ENCODE data around the gene TMEM107. TPM values are rescaled to one million over a fixed set of nuclear protein-coding genes. Genes with fewer than 3 reads are reported as not detected.

The TMEM107 gene
- total and polyA plus RNA-seq, 10 of the 15 experiments (the other 5 are each of a cell fraction or from before 2014, with no cell fraction given): 7.9 to 38.7 (median 22.9) TPM

DNA sequence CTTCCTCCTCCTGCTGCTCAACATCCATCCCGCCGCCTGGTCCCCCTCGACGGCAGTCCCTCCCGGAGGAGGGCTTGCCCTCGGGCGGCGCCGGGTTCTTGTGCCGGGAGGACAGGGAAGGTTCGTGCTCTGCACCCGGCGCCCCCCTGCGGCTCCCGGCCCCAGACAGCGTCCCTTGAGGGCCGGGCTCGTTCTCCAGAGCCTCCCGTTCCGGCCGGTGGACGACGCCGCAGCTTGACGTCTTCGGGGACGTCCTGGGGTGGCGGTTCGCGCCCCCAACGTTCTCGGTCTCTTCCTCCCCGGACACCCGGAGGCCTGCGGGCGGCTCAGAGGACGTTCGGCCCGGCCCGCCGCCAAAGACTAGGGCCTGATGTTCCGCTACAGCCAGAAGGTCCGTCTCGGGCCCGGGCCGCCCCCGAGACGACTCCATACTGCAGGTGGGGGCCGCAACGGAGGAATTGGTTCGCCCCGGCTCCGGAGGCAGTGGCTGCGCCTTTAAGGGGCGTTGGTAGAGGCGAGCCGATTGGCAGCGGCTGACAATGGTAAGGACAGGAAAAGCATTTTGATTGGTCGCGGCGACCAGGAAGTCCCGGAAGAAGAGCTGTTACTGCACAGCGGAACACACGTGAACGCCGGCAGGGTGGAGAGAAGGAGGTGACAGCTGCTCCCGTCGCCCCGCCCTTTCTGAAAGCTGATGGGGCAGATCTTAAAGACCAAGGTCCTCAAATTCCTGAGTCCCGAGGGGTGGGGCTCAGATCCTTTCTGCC is 13.7 kb upstream of the TMEM107 start, which contains the start of gene BORCS6 (continued):
- peak; percentile 66; the same call in 1 of the 2 replicates for TF ChIP-seq NBN (IDR thresholded peaks at IDR 0.05)
- peak; percentile 94; the same call in 1 of the 2 replicates for TF ChIP-seq CHD1 (IDR thresholded peaks at IDR 0.05; ENCODE audit: low read depth, low read length)
- no peak for TF ChIP-seq ZNF622 (IDR thresholded peaks at IDR 0.05)
- peak; percentile 71 for TF ChIP-seq GATAD2B (conservative IDR thresholded peaks at IDR 0.05; ENCODE audit: low read depth)
- no peak for TF ChIP-seq MEF2A (IDR thresholded peaks at IDR 0.05; ENCODE audit: insufficient read depth, low read depth, low read length)
- peak; percentile 84; the same call in 1 of the 2 replicates for TF ChIP-seq CHD2 (IDR thresholded peaks at IDR 0.05; ENCODE audit: borderline replicate concordance, low read depth, low read length)
- TF ChIP-seq BMI1 (IDR thresholded peaks at IDR 0.05; ENCODE audit: borderline replicate concordance): no peak
- TF ChIP-seq, protein P1, sequence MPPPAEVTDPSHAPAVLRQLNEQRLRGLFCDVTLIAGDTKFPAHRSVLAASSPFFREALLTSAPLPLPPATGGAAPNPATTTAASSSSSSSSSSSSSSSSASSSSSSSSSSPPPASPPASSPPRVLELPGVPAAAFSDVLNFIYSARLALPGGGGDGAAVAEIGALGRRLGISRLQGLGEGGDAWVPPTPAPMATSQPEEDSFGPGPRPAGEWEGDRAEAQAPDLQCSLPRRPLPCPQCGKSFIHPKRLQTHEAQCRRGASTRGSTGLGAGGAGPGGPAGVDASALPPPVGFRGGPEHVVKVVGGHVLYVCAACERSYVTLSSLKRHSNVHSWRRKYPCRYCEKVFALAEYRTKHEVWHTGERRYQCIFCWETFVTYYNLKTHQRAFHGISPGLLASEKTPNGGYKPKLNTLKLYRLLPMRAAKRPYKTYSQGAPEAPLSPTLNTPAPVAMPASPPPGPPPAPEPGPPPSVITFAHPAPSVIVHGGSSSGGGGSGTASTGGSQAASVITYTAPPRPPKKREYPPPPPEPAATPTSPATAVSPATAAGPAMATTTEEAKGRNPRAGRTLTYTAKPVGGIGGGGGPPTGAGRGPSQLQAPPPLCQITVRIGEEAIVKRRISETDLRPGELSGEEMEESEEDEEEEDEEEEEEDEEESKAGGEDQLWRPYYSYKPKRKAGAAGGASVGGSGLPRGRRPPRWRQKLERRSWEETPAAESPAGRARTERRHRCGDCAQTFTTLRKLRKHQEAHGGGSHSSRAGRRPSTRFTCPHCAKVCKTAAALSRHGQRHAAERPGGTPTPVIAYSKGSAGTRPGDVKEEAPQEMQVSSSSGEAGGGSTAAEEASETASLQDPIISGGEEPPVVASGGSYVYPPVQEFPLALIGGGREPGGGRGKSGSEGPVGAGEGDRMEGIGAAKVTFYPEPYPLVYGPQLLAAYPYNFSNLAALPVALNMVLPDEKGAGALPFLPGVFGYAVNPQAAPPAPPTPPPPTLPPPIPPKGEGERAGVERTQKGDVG (CRISPR knock-in tag; IDR thresholded peaks at IDR 0.05): no peak
- no peak for TF ChIP-seq SIX5 (IDR thresholded peaks at IDR 0.05; ENCODE audit: low read depth, low read length, severe bottlenecking)
- no peak for TF ChIP-seq ZNF274 (IDR thresholded peaks at IDR 0.05; ENCODE audit: insufficient read depth, insufficient read length)
- TF ChIP-seq CREM (IDR thresholded peaks at IDR 0.05; ENCODE audit: low read depth): no peak
- TF ChIP-seq BACH1 (IDR thresholded peaks at IDR 0.05; ENCODE audit: borderline replicate concordance): peak; percentile 51
- TF ChIP-seq TARDBP (IDR thresholded peaks at IDR 0.05; ENCODE audit: borderline replicate concordance): no peak
- TF ChIP-seq TCF7 (IDR thresholded peaks at IDR 0.05; ENCODE audit: borderline replicate concordance): no peak
- TF ChIP-seq, protein P2, sequence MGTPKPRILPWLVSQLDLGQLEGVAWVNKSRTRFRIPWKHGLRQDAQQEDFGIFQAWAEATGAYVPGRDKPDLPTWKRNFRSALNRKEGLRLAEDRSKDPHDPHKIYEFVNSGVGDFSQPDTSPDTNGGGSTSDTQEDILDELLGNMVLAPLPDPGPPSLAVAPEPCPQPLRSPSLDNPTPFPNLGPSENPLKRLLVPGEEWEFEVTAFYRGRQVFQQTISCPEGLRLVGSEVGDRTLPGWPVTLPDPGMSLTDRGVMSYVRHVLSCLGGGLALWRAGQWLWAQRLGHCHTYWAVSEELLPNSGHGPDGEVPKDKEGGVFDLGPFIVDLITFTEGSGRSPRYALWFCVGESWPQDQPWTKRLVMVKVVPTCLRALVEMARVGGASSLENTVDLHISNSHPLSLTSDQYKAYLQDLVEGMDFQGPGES (IDR thresholded peaks at IDR 0.05): peak; percentile 81
- TF ChIP-seq ESRRA (IDR thresholded peaks at IDR 0.05; ENCODE audit: low read length): 0 out of 2 replicates have a peak, but pooled peaks have one; percentile 47
- TF ChIP-seq, protein P3, sequence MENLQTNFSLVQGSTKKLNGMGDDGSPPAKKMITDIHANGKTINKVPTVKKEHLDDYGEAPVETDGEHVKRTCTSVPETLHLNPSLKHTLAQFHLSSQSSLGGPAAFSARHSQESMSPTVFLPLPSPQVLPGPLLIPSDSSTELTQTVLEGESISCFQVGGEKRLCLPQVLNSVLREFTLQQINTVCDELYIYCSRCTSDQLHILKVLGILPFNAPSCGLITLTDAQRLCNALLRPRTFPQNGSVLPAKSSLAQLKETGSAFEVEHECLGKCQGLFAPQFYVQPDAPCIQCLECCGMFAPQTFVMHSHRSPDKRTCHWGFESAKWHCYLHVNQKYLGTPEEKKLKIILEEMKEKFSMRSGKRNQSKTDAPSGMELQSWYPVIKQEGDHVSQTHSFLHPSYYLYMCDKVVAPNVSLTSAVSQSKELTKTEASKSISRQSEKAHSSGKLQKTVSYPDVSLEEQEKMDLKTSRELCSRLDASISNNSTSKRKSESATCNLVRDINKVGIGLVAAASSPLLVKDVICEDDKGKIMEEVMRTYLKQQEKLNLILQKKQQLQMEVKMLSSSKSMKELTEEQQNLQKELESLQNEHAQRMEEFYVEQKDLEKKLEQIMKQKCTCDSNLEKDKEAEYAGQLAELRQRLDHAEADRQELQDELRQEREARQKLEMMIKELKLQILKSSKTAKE (IDR thresholded peaks at IDR 0.05; ENCODE audit: low read depth, poor library complexity, severe bottlenecking): peak; percentile 49
- TF ChIP-seq CBFB (IDR thresholded peaks at IDR 0.05; ENCODE audit: low read depth): no peak; the same call in 1 of the 2 replicates
- TF ChIP-seq, protein P4, sequence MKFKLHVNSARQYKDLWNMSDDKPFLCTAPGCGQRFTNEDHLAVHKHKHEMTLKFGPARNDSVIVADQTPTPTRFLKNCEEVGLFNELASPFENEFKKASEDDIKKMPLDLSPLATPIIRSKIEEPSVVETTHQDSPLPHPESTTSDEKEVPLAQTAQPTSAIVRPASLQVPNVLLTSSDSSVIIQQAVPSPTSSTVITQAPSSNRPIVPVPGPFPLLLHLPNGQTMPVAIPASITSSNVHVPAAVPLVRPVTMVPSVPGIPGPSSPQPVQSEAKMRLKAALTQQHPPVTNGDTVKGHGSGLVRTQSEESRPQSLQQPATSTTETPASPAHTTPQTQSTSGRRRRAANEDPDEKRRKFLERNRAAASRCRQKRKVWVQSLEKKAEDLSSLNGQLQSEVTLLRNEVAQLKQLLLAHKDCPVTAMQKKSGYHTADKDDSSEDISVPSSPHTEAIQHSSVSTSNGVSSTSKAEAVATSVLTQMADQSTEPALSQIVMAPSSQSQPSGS (IDR thresholded peaks at IDR 0.05; ENCODE audit: low read length): no peak
- TF ChIP-seq SMAD5 (IDR thresholded peaks at IDR 0.05; ENCODE audit: low read depth): 0 out of 2 replicates have a peak, but pooled peaks have one; percentile 44
- TF ChIP-seq, protein P5, sequence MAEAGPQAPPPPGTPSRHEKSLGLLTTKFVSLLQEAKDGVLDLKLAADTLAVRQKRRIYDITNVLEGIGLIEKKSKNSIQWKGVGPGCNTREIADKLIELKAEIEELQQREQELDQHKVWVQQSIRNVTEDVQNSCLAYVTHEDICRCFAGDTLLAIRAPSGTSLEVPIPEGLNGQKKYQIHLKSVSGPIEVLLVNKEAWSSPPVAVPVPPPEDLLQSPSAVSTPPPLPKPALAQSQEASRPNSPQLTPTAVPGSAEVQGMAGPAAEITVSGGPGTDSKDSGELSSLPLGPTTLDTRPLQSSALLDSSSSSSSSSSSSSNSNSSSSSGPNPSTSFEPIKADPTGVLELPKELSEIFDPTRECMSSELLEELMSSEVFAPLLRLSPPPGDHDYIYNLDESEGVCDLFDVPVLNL (IDR thresholded peaks at IDR 0.05; ENCODE audit: low read depth, low read length): no peak
- TF ChIP-seq EED (IDR thresholded peaks at IDR 0.05; ENCODE audit: low read depth): peak; percentile 26; the same call in 1 of the 2 replicates
- TF ChIP-seq ZNF207 (IDR thresholded peaks at IDR 0.05; ENCODE audit: borderline replicate concordance): peak; percentile 55; the same call in 1 of the 2 replicates
